ENCODE data around the gene FADD. TPM values are rescaled to one million over a fixed set of nuclear protein-coding genes. Genes with fewer than 3 reads are reported as not detected.

FADD gene
- total and polyA plus RNA-seq, 10 donors: 11.3 to 28.8 (median 23.1) TPM

DNA sequence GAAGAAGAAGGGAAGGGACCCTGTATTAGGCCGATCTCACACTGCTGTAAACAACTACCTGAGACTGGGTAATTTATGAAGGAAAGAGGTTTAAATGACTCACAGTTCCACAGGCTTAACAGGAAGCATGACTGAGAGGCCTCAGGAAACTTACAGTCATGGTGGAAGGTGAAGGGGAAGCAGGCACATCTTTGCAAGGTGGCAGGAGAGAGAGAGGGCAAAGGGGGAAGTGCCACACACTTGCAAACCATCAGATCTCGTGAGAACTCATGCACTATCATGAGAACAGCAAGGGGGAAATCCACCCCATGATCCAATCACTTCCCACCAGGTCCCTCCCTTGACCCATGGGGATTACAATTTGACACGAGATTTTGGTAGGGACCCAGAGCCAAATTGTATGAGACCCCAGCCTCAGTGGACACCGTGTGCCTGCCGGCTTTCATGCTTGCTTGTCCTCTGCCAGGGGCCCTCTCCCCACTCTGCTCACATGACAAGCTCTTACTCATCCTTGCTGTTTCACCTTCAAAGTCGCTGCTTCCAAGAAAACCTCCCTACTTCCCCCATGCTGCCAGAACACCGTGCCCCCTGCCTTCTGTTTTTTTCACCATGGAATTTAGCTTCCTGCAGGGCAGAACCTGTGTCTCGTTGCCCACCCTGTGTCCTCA, 44.1 kb downstream of the FADD start:
- 57 to 67% (median 64%) methylated on average over 8 of the region's 8 CpGs for WGBS, 5 donors
- TF ChIP-seq POLR2A (IDR thresholded peaks at IDR 0.05): no peak
- TF ChIP-seq, protein P1, sequence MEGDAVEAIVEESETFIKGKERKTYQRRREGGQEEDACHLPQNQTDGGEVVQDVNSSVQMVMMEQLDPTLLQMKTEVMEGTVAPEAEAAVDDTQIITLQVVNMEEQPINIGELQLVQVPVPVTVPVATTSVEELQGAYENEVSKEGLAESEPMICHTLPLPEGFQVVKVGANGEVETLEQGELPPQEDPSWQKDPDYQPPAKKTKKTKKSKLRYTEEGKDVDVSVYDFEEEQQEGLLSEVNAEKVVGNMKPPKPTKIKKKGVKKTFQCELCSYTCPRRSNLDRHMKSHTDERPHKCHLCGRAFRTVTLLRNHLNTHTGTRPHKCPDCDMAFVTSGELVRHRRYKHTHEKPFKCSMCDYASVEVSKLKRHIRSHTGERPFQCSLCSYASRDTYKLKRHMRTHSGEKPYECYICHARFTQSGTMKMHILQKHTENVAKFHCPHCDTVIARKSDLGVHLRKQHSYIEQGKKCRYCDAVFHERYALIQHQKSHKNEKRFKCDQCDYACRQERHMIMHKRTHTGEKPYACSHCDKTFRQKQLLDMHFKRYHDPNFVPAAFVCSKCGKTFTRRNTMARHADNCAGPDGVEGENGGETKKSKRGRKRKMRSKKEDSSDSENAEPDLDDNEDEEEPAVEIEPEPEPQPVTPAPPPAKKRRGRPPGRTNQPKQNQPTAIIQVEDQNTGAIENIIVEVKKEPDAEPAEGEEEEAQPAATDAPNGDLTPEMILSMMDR (IDR thresholded peaks at IDR 0.05 in 8 of 11, conservative IDR thresholded peaks at IDR 0.05 in 3 of 11): no peak
- no peak for TF ChIP-seq POLR2AphosphoS5 (IDR thresholded peaks at IDR 0.05)
- Histone ChIP-seq H3K27ac (no peak overlapping the region), H3K4me3 (no peak overlapping the region), H3K36me3 (no peaks in the 10 kb centered on the region), H3K4me1 (no peaks in the 10 kb centered on the region), H3K27me3 (replicated peaks in 1 of 7) (peaks cover 0 to 5% (median 0%) of the 10 kb centered on the region in 7 donors), H3K9me3 (peaks cover 0 to 2% (median 0%) of the 10 kb centered on the region in 8 donors)
- intact Hi-C loops (cut with DNase I; ENCODE audit: low total_unique reads): no loop called here
- no peak for DNase-seq

DNA sequence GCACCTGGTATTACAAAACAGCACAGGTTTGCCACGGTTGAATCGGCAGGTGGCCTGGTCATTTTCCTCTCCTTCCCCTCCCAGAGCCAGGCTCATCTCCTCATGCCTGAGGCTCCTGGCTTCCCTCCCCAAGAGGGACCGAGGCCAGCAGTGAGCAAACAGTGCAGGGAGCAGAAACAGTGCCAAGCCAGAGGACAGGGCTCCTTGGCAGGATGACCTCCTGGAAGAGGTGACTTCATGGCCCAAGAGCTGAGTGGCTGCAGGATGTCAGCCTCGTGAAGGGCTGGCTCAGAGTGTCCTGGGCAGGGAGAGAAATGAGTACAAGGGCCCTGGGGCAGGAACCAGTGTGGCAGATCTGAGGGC, 44.6 kb downstream of the FADD start:
- WGBS, 5 donors: 58 to 86% (median 70%) methylated on average over 4 of the region's 4 CpGs
- DNase-seq: no peak
- Histone ChIP-seq H3K27ac (no peak overlapping the region), H3K4me3 (no peak overlapping the region), H3K4me1 (no peaks in the 10 kb centered on the region), H3K9me3 (peaks cover 0 to 2% (median 0%) of the 10 kb centered on the region in 8 donors), H3K36me3 (no peaks in the 10 kb centered on the region), H3K27me3 (replicated peaks in 1 of 7) (peaks cover 0 to 5% (median 0%) of the 10 kb centered on the region in 7 donors)
- intact Hi-C loops (cut with DNase I; ENCODE audit: low total_unique reads): no loop called here
- TF ChIP-seq, protein P1 (IDR thresholded peaks at IDR 0.05 in 8 of 11, conservative IDR thresholded peaks at IDR 0.05 in 3 of 11): no peak
- TF ChIP-seq POLR2AphosphoS5 (IDR thresholded peaks at IDR 0.05) (no peak), POLR2A (IDR thresholded peaks at IDR 0.05) (no peak)

DNA sequence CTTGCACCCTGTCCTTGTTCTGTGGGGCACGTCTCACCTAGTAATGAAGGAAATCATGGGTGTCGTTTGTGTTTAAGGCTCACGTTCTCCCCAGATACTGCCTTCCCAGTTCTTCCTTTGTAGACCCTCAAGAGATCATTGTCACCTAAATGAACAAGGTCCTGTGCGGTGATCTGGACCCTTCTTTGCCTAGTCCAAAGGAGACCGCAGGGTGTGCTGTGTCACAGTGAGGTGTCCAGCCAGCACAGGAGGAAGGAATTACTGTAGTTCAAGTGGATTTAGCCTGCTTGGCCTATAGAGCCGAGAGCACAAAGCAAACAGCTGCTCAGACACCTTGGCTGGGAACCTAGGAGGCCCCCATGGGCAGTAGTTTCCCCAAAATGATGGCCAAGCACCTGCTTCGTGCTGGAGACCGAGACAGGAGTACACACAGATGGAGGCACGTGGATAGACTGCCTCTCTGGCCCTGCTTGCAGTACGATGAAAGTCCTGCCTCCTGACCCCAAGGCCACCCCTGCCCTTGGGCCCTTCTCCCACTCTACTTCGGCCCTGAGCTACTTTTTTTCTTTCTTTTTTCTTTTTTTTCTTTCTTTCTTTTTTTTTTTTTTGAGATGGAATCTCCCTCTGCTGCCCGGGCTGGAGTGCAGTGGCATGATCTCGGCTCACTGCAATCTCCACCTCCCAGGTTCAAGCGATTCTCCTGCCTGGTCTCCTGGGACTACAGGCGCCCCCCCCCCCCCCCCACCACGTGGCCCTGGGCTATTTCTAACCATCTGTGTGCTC, 48.0 kb downstream of the FADD start:
- 74 to 83% (median 80%) methylated on average over 14 to 16 of the region's 16 CpGs for WGBS, 5 donors
- H3K4me3 ChIP-seq: no peak overlapping the region
- peaks cover 0 to 6% (median 0%) of the 10 kb centered on the region in 6 donors for H3K4me1 ChIP-seq
- H3K9me3 ChIP-seq: peaks cover 0 to 2% (median 0%) of the 10 kb centered on the region in 8 donors
- intact Hi-C loops (cut with DNase I; ENCODE audit: low total_unique reads): no loop called here
- no peaks in the 10 kb centered on the region for H3K36me3 ChIP-seq
- no peak for DNase-seq
- no peak overlapping the region for H3K27ac ChIP-seq
- H3K27me3 ChIP-seq (replicated peaks in 1 of 7): peaks cover 0 to 12% (median 0%) of the 10 kb centered on the region in 7 donors
- no peak for TF ChIP-seq POLR2A (IDR thresholded peaks at IDR 0.05)
- TF ChIP-seq, protein P1 (IDR thresholded peaks at IDR 0.05 in 8 of 11, conservative IDR thresholded peaks at IDR 0.05 in 3 of 11): no peak
- no peak for TF ChIP-seq POLR2AphosphoS5 (IDR thresholded peaks at IDR 0.05)
